ENCODE measurements around the gene EPB41L4B.

GRCh38 chr9:109256336-109256735, 64.5 kb downstream of the EPB41L4B start:
- TF ChIP-seq GLIS3 (CRISPR knock-in tag; IDR thresholded peaks at IDR 0.05) (no peak), CSRNP3 (CRISPR knock-in tag; IDR thresholded peaks at IDR 0.05) (no peak), ZNF70 (CRISPR knock-in tag; IDR thresholded peaks at IDR 0.05) (no peak), ARNTL (CRISPR knock-in tag; IDR thresholded peaks at IDR 0.05; ENCODE audit: borderline replicate concordance, low read depth) (no peak), TCF4 (CRISPR knock-in tag; IDR thresholded peaks at IDR 0.05; ENCODE audit: borderline replicate concordance) (no peak), ZFP30 (CRISPR knock-in tag; IDR thresholded peaks at IDR 0.05) (no peak), PATZ1 (CRISPR knock-in tag; IDR thresholded peaks at IDR 0.05; ENCODE audit: borderline replicate concordance) (no peak), ZFP3 (CRISPR knock-in tag; IDR thresholded peaks at IDR 0.05) (no peak), CREB5 (CRISPR knock-in tag; IDR thresholded peaks at IDR 0.05; ENCODE audit: low read depth) (no peak), SNAI2 (CRISPR knock-in tag; IDR thresholded peaks at IDR 0.05) (no peak), ZNF565 (CRISPR knock-in tag; conservative IDR thresholded peaks at IDR 0.05; ENCODE audit: low read depth) (no peak), TOX (CRISPR knock-in tag; IDR thresholded peaks at IDR 0.05; ENCODE audit: borderline replicate concordance) (no peak)
